Limb (tissue), 2 donors: ENCODE results near the gene TOMM70.
"Not testable (repeated sequence)": the region's sequence is repeated elsewhere in the genome, so short reads cannot be mapped to it uniquely, and the experiment has no call there.

Source experiments
- DNase-seq, 2 donors: peaks; one replicate each; pipeline ENCODE4 v3.0.0-alpha.2; 2016; ENCODE audit errors: extremely low spot score in 2 of 2

TOMM70 gene

DNA sequence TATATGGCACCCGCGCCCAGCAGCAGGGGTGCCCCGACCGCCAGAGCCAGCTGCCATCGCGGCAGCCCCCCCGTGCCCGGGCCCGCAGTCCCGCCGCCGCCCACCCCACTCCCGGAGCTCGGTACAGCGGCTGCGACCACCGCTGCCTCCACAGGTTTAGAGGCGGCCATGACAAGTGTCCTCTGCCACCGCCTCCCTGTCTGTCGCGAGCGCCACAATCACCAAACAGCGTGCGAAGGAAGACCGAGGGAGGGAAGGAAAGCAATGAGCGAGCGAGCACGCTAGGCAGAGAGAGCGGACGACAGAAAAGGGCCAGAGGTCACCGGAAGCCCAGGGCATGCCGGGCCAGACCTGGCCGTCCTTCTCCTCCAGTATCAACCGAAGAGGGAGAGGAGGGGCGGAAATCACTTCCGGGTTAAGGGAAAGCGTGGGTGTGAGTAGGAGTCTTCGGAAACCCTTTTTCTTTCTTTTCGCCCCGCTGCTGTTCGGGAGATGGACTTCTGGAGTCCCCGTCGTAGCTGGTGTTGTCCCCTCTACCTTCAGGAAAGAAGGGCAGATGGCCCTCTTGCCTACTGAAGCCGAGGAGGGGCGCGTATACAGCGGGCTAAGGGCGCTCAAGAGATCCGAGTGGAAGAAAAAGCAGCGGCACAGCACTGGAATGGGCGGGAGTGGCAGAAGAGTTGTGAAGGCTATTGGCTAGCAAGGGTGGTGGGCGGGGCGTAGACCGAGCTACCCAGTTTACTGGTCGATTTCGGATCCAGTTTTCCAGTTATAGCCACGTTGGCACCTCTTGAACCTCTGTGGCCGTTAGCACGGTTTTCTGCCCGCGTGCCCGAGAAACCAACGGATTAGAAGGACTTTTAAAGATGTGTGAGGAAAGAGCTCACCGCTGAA, at the start of gene TOMM70, which contains the start of gene LNP1:
Gene TOMM70 (minus strand): TSS at position 310 of the 894 bp plus-strand sequence. CDS start 140 bp downstream, at position 170.
Gene LNP1 (plus strand): TSS at position 760 of the 894 bp plus-strand sequence. CDS start 28,191 bp downstream, outside the sequence.
- peak; percentile 96 to 98 for DNase-seq

GRCh38 chr3:100449214-100449613, 48.3 kb upstream of the TOMM70 start:
- no peak for DNase-seq

DNA sequence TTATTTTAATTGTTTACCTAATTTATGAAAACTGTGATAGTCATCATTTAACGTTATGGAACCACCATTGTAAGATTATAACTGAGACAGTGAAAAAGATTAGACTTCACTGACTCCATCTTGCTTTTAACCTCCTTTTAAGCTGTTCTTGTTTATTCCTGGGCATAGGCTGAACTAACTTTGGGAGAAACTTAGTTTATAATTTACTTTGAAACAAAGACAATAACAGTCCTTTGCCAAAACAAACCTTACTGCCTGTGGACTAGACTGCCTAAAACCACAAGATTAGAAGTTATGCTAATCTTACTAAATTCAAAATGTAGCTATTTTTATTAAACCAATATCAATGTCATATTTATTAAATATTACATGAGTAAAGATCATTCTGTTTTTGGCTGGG, 47.2 kb upstream of the TOMM70 start:
- no peak for DNase-seq

- DNase-seq, result not testable (repeated sequence)
Measured at GRCh38 chr3:100447067-100447466, 46.2 kb upstream of the TOMM70 start.

- no peak for DNase-seq
Measured at GRCh38 chr3:100443690-100444089, 42.8 kb upstream of the TOMM70 start.

GRCh38 chr3:100440895-100441294, 40.0 kb upstream of the TOMM70 start:
- DNase-seq, result no peak

- DNase-seq, result no peak
Measured at GRCh38 chr3:100438623-100438974, 37.7 kb upstream of the TOMM70 start.

DNA sequence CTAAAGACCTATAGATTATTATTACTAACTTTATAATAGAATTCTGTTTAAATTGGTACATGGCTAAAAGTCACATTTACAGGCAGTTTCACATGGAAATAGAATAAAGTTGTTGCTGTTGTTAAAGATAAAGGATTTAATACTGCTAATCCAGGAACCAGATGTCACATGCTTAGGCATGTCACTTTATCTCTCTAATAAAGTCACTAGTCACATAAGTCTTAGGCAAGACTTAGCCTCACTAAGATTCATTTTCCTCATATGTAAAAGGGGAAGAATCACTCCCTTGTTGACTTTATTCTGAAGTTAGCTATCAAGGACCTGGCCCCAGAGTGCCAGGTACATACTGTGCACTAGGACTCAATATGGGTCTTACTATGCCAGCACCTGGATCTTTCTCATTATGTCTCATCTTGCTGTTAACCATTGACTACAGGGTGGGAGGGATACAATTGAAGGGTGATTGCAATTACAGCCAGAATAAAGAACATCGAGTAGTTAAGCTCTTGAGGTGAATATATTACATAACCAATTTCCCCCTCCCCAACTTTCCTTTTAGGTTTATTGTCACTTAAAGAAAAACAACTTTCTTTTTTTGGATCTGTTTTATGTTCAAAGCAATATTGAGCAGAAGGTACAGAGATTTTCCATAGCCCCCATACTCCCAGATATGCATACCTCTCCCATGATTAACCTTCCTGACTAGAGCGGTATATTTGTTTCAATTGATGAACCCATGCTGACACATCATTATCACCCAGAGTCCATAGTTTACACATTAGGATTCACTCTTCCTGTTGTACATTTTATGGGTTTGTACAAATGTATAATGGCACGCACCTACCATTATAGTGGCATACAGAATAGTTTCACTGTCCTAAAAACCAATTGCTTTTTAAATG, 37.1 kb upstream of the TOMM70 start:
- DNase-seq, result no peak

DNA sequence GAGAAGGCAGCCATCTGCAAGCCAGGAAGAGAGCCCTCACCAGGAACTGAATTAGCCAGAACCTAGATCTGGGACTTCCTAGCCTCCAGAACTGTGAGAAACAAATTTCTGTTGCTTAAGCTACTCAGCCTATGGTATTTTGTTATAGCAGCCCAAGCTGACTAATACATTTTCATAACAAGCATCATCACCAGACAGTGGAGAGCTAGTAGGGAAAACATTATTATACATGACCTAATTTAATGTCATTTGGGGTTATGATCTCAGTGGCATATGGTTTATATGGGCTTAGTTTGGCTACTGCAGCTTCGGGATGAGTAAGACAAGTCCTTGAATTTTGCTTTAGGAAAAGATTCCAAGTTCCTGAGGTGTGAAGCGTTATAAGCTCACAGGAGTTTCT, 36.1 kb upstream of the TOMM70 start:
- no peak for DNase-seq

- DNase-seq, result no peak
Measured at GRCh38 chr3:100429187-100429716, 28.4 kb upstream of the TOMM70 start.

DNA sequence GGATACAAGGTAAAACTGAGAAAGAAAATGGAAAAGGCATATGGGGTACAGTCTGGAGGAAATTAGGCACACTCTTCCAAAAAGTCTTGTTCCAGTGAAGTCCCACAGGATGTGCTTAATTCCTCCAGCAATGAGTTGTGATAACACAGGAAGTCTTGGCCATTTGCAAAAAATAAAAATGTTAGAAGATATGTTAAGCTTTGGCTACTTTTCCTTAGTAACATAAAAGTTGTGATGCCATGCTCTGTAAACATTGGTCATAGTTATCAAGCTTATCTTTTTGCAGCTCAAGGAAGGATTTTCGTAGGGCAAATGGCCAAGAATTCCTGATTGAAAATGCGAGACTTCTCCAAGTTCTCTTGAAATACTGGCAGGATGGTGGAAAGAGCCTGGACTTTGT, 26.8 kb upstream of the TOMM70 start:
- DNase-seq, result no peak

DNA sequence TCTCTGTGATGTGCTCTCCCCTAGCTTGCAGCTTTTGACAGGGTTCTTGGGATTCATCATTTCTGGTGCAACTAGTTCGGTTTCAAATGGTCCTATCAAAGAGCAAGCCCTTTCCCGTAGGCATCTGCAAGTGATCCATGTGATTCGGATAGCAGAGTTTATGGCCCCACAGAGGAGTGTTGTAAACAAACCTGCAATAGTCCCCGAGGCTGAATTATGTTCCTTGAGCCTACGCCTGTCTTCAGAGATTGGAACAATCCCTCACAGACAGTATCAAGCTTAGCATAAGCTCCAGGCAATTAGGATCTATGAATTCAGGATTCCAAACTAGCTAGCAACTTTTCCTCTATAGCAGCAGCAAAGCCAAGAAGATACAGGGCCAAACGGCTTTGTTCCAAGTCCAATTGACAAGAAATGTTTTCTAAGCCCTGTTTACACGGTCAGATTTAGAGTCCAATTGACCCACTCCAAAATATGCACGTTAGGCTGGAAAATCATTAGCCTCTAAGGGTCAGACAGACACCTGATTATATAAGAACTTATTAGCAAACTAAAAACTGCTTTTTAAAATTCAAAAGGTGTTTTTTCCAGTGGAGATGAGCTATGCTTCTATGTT, 25.3 kb upstream of the TOMM70 start:
- no peak for DNase-seq

DNA sequence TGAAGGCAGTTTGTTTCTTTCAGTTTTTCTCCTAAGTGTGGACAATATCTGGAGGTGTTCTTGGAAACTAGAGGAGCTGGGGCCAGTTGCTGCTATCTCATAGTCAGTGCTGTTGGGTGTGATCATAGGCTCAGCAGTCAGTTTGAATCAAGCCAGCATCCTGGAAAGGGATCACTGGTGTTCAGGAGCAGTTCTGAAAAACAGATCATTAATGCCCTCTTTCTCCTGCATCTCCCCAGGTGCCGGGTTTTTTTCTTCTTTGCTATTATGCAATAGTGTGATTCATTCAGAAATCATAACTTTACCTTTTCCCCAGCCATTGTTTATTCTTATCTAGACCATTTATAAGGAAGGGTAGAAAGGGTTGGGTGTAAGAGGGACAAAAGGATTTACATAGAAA, 24.4 kb upstream of the TOMM70 start:
- DNase-seq, result no peak

GRCh38 chr3:100424261-100424660, 23.4 kb upstream of the TOMM70 start:
- DNase-seq, result no peak

- DNase-seq, result no peak
Measured at GRCh38 chr3:100423611-100424010, 22.7 kb upstream of the TOMM70 start.

DNA sequence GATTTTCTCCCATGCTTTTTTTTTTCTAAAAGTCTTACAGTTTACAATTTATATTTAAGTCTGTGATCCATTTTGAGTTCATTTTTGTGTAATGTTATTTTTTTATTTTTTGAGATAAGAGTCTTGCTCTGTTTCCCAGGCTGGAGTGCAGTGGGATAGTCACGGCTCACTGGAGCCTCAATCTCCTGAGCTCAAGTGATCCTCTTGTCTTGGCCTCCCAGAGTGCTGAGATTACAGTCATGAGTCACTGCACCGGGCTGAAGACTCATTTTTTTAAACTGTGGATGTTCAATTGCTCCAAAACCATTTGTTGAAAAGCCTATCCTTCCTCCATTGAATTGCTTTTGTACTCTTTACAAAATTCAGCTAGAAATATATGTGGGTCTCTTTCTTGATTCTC, 20.0 kb upstream of the TOMM70 start:
- DNase-seq, result no peak

DNA sequence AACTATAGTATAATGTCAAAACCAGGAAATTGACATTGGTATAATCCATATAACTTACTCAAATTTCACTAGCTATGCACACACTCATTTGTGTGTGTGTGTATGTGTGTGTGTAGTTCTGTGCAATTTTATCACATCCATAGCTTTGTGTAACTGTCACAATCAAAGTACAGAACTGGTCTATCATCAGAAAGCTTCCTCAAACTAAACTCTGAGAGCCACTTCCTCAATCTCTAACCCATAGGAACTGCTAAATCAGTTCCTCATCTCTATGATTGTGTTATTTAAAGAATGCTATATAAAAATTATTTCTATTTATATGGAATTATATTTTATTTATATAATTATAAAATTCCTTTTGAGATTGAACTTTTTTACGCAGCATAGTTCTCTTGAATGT, 18.5 kb upstream of the TOMM70 start:
- no peak for DNase-seq

- DNase-seq, result no peak
Measured at GRCh38 chr3:100416863-100417262, 16.0 kb upstream of the TOMM70 start.

GRCh38 chr3:100416176-100416575, 15.3 kb upstream of the TOMM70 start:
- no peak for DNase-seq

- DNase-seq, result no peak
Measured at GRCh38 chr3:100413613-100414012, 12.7 kb upstream of the TOMM70 start.

DNA sequence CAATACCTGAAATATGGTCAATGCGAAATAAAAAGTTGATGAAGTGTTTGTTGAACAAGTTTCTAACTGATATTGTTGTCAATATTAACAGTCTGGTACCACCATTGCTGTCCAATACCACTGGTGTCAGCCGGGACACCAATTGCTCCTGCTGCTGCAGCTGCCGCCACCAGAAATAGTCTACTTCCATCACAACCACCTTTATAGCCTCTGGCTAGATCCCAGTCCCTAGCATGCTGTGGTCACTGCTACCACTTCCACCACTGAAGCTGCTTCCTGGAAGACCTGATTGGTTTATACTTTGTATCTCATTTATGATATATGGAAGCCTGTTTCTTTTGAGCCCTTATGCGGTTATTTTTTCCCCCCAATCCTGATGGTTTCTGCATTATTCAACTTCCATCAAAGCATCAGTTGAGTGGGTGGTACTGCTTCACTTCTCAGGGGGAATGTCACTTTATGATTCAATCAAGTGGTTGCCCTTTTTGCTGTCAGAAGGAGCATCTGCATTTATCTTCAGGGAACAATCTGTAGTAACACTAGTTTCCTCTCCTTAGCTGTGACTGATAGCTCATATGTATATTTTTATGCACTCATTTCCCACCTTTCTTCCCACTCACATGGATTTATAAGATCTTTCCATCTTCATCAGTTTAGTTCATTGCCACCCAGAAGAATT, 12.2 kb upstream of the TOMM70 start:
- DNase-seq, result no peak
